CMK (cell line): Measurements from ENCODE around the gene TMEM222.

Experiments
- DNase-seq: peaks from one replicate; pipeline ENCODE4 v3.0.0-alpha.2; 2010; ENCODE audit warnings: low read depth

TMEM222 gene

GRCh38 chr1:27359822-27360158 lies 37.8 kb downstream of the TMEM222 start:
- no peak for DNase-seq

DNA sequence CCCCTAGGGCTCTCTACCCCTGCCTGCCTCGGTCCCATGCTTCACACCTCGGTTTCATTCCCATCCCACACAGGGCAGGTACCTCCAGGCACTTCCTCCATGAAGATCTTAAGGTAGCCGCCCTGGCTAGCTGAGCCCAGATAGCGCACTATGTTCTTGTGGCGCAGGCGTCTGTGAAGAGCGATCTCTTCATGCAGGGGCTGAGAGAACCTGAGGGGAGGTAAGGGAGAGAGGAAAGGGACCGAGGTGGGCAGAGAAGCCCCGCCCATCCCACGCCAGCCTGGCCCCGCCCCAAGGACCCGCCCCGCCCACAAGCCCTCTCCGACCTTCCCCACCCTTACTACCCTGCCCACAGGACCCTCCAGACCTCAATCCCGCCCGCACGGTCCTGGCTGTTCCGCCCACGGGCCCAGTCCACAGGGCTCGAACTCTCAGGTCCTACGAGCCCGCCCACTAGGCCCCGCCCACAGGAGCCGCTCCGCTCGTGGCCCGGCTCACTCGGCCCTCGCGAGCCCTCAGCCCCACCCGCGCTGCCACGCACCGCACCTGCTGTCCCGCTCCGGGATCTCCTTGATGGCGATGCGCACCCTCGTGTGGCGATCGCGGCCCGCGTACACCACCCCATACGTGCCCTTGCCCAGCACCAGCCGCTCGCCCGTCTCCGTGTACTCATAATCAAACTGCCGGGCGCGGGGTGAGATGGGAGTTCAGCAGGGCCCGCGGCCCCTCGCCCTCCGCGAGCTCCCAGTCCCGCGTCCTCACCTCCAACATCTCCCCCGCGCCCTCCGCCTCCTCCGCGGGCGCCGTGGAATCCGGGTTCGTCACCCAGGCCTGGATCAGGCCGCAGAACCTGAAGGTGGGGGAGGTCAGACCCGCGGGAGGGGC lies 38.4 kb downstream of the TMEM222 start:
- DNase-seq, result no peak

DNA sequence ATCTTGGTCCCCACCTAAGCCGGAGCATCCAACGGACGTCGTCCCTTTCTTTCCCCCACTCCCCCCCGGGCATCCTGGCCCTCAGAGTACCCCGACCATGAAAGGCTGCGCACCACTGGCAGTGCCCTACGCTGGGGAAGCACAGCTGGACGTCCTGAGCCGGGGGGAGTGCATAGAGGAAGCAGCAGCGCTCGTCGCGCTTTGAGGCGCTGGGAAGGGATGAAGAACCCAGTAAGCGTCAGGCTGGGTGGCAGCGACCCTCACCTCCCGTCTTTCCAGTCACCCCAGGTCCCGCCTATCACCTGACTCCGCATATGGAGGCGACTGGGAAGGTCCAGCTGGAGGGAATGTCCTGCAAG lies 39.1 kb downstream of the TMEM222 start:
- DNase-seq, result no peak

DNA sequence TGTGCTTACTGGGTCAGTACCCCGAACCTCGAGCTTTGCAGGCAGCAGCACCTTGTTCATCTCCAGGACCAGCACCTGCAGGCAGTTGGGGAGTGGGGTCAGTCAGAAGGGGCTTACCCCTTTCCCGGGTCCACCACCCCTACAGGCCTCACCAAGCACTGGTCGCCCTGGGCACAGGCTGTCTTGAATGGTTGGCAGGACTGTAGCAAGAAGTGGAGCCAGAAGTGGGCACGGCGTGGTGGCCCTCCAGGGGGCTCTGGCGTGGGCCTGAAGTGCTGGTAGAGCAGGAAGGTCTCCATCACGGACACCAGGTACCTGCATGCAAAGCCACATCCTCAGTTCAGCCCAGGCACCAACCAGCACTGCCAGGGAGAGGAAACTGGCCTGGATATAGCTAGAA lies 39.6 kb downstream of the TMEM222 start:
- DNase-seq, result no peak

DNA sequence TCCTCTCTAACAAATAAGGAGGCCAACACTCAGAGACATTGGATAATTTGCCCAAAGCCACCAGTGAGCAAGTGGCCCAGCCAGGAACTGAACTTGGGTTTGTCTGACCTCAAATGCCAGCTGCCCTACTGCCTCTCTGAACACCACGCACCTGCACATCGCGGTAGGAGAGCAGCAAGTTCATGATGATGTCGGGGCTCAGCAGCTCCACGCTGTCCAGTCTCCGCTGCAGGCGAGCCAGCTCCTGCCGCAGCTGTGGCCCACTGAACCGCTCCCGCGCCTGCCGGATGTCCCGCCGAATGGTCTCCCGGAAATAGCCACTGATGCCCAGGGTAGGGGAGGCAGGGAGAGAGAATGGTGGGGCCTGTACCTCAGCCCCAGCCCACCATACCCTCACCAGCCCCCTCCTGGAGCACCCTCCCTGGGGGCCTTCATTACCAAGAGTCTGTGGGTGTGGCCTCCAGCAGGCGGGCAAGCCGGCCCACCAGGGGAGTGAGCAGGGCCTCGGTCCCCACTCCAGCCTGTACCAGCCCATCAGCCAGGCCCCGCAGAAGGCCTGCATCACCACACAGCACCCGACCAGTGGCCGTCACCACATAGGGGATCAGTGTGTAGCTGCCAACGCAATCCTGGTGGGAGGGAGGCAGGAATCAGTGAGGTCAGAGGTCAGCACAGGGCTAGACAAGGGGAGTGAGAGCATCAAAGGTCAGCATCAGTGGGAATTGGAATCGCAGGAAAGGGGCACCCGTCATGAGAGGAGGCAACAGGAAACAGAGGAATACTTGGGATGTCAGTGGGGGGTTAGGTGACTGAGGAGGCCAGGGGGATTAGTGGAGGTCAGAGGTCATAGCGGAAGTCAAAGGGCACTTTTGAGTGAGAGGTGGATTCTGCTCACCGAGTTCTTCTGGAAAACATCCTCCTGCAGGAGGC lies 42.1 kb downstream of the TMEM222 start:
- DNase-seq, result no peak

DNA sequence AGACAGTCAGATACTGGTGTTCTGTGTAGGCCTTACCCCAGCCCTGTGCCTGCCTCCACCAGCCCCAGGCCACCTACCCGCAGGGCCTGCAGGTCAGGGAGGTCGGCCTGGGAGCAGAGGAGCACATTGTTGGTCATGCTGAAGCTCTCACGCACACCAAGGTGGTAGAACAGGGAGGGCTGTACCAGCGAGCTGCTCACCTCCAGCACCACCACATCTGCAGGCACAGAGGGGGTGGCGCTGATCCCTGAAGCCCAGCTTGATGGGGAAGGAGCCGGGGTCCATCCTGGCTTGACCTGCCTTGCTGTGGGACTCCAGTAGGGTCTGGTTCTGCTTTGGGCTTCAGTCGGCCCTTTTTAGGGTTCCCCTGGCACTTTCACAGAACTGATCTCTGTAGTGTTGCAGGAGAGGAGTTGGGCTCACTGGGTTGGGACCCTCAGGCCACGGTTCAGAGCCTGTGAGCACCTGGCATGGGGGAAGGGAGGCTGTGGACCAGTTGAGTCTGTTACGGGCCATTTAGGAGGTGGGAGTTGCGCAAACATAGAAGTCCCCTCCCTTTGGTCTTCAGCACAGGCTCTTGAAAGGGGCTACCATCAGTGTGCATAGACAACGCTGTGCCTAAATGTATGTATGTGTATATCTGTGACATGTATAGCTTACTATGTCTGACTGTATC lies 42.9 kb downstream of the TMEM222 start:
- DNase-seq, result no peak

DNA sequence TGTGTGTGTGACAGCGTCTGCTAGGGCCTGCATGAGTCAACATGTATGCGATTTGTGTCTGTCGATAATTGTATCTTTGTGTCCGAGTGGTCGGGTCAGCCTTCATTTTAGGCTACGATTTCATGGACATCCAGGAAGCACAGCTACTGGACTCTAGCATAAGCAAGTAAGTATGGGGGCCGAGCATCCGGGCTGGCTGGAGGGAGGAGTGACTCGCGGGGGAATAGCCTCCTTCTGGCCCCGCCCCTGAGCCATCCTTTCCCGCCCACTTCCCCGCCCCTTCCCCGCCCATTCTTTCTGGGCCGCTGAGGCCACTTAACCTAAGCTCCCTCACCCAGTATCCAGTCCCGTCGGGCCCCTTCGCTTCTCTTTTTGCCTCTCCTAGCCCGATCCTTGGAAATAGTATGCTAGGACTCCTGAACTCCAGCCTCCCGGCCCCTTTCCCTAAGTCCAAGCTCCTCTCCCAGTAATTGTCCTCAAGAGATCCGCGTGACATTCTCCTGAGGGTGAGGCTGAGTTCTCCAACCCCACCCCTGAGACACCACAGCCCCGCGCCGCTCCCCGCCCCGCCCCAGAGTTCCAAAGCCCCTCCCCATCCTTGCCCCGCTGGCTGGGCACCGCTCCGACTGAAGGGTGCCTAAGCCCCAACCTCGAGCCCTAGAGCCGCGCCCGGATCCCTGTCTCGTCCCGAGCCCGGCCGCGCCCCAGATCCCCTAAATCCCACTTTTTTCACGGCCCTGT lies 43.6 kb downstream of the TMEM222 start:
- peak; percentile 76 for DNase-seq

- no peak for DNase-seq
These were observed 44.1 kb downstream of the TMEM222 start for GRCh38 chr1:27366113-27366410.

DNA sequence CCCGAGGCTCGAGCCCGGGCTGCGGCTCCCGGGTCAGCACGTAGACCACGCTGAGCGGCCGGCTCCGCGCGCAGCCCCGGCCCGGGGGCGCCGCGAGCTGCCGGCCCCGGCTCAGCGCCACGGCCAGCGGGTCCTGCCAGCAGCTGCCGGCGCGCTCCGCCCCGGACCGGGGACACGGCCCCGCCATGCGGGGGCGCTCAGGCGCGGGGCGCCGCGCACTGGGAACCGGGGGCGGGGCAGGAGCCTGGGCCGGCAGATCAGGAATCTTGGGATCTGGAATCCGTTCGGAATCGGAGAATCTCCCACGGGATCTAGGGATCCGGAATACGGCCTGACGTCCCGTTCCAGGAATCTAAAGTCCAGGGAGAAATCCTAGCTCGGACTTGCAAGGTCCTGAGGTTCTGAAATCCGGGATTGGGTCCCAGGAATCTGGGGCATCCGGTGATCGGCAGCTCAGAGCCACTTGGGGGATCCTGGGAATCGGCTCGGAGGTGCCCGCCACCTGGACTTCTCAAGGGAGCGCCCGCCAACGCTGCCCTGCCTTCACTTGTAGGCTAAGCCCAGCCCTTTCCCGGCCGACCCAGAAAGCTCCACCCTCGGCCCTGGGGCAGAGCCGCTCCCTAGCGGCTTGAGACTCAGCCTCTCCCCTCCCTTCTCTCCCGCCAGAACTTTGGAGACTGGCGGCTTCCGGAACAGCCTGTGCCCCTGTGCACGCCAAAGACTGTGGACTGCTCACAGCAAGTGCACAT lies 44.6 kb downstream of the TMEM222 start, which contains the start of gene MAP3K6:
Gene MAP3K6 (minus strand): TSS at position 551 of the 749 bp plus-strand sequence. CDS start 364 bp downstream, at position 187.
- no peak for DNase-seq

DNA sequence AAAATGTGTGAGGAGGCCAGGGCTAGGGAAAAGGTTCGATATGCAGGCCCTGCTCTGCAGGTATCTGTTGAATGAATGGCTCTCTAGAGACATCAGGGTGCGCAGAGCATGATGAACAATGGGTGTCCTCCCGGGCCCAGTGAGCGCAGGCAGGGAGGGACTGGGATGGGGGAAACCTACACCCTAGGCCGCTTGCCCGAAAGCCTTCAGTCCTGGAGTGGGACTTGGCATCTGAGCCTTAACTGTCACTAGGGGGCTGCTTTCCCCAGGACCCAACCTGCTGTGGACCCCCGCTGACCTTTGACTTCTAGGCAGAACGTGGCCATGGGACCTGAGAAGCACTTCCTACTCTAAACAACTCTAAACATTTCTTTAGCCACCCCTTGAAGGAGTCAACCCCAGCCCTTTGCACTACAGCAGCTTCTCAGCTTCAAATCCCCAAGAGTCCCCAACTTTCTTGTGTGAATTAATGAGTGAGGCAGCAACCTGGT lies 45.2 kb downstream of the TMEM222 start:
- no peak for DNase-seq

DNA sequence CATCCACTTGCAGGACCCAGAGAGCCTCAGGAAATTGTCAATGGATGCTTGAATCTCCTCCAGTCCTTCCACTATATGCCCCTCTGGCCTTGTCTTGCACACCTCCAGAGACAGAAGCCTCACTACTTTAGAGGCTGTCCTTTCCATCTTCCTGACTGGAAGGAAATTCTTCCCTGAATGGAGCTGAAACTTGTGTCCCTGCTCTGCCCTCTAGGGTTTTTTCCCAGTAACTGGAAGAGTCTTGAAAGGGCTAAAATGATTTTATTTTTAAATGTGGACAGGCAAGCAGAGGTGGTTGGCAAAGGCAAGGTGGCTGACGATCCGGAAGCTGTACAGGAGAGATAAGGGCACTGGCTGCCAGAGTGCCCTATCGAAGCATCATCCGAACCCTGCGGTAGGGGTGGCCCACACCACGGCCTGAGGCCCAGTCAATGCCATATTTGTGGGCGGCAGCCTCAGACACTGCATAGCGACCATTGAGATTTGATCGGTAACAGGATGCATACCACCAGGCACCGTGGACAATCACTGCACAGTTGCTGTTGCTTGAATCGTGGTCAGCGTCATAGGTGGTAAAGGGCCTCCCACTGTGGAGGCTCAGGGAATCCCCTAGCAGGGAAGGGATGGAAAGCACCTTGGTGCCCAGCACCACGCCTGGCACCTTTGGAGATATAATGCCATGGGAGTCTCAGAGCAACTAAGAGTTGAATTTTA lies 47.1 kb downstream of the TMEM222 start:
- DNase-seq, result peak; percentile 96

GRCh38 chr1:27372022-27372807 lies 50.3 kb downstream of the TMEM222 start:
- DNase-seq, result no peak

GRCh38 chr1:27372808-27373690 lies 51.1 kb downstream of the TMEM222 start:
- DNase-seq, result no peak

DNA sequence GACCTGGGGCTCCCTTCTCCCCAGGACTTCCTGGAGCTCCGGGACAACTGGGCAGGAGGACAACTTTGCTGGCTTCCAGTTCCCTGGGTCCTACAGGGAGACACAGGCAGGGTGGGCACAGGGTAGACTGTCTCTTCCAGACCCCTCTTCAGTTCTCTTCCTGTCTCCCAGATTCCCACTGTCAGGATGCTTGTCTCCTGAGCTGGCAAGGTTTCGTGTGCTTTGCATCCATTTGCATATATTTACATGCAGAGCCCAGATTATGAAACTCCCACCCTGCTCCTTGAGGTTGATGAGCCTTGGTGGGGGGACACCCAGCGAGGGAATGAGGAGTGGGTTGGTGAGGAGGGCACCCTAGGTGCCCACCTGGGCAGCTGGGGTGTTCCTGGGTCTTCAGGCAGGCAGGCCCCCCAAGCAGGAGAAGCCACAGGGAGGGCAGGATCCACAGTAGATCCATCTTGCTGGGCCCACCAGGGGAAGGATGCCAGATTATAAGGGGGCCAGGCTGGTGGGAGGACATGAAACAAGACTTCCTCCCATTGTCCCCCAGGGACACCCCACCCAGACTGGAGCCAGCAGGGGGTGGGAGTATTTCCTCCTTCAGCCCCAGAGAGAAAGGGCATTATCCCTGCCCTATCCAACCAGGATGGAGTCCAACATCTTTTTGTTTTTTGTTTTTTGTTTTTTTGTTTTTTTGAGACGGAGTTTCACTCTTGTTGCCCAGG lies 52.6 kb downstream of the TMEM222 start, which contains the start of gene FCN3:
Gene FCN3 (minus strand): TSS at position 463 of the 725 bp plus-strand sequence. CDS start 6 bp downstream, at position 457.
- no peak for DNase-seq

GRCh38 chr1:27377760-27378495 lies 56.0 kb downstream of the TMEM222 start:
- DNase-seq, result no peak

DNA sequence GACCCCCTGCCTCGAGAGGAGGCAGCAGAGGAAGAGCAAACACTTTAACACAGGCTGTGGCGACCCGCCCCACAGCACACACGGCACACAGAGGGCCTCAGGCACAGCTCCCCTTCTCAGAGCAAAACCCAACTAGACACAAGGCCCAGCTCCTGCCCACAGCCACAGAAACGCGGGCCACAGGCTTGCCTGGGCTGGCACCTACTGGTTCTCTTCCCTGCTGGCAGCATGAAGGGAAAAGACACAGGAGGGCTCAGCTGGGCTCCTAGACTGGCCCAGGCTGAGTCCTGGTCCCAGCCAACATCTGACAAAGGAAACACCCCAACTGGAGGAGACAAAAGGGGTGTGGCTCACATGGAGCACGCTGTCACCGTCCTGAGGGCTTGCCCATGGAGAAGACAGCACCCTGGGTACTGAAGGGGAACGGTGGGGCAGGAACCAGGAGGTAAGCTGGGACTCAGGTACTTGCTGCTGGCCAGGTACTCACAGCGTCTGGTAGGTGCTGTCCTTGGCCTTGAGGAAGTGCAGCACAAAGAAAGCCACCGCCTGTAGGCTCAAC lies 57.7 kb downstream of the TMEM222 start:
- no peak for DNase-seq

- DNase-seq, result no peak
These were observed 58.3 kb downstream of the TMEM222 start for GRCh38 chr1:27380224-27380623.
